Epithelial cell of prostate (primary cell): ENCODE data around the gene SENP7.

ENCODE experiments used
- DNase-seq: peaks from one replicate; pipeline ENCODE4 v3.0.0-alpha.2; 2011; ENCODE audit warnings: low read depth, low spot score
- H3K27ac ChIP-seq: fragments of 450-650 bp; 2 replicates; pipeline ENCODE4 v1.5.1; 2017; ENCODE audit warnings: mild to moderate bottlenecking

The SENP7 gene

GRCh38 chr3:101278727-101279126 is 234.3 kb downstream of the SENP7 start:
- no peak for DNase-seq
- no peak overlapping the region for H3K27ac ChIP-seq
